HepG2 (cell line): ENCODE data around the gene SBK1. TPM values are rescaled to one million over a fixed set of nuclear protein-coding genes. Genes with fewer than 3 reads are reported as not detected.
A peak's percentile ranks its signal among the peaks of the same experiment; 100 is the strongest.

Source experiments
- EEA1 ChIP-seq: sonication (generic); formaldehyde crosslinking; IDR thresholded peaks from 2 replicates; pipeline ENCODE4 v1.5.1; 2020; ENCODE audit warnings: mild to moderate bottlenecking, missing genetic modification reagents, borderline replicate concordance
- GATAD2A ChIP-seq: IDR thresholded peaks from 2 replicates; pipeline ENCODE4 v1.6.1; 2016
- HBP1 ChIP-seq: IDR thresholded peaks from 2 replicates; pipeline ENCODE4 v1.6.1; 2016; ENCODE audit warnings: low read depth, control low read depth
- HINFP ChIP-seq: sonication (generic); formaldehyde crosslinking; IDR thresholded peaks from 2 replicates; pipeline ENCODE4 v1.4.0; 2020; ENCODE audit warnings: low read depth, mild to moderate bottlenecking, missing genetic modification reagents
- IKZF4 ChIP-seq: sonication (generic); formaldehyde crosslinking; IDR thresholded peaks from 2 replicates; pipeline ENCODE4 v1.5.1; 2020; ENCODE audit warnings: borderline replicate concordance, mild to moderate bottlenecking, low read depth, missing genetic modification reagents; ENCODE audit errors: not compliant biosample characterization
- KDM4B ChIP-seq: sonication (generic); formaldehyde crosslinking; IDR thresholded peaks from 2 replicates; pipeline ENCODE4 v1.4.0; 2020; ENCODE audit warnings: missing genetic modification reagents
- MLX ChIP-seq: IDR thresholded peaks from 2 replicates; pipeline ENCODE4 v1.6.1; 2016
- MXD1 ChIP-seq: sonication (generic); formaldehyde crosslinking; IDR thresholded peaks from 2 replicates; pipeline ENCODE4 v1.4.0; 2020; ENCODE audit warnings: mild to moderate bottlenecking, missing genetic modification reagents
- NFRKB ChIP-seq: fragments of 450-650 bp; IDR thresholded peaks from 2 replicates; pipeline ENCODE4 v1.6.1; 2017
- RBM39 ChIP-seq: fragments of 200-400 bp; formaldehyde crosslinking; IDR thresholded peaks from one replicate; pipeline ENCODE4 v1.6.1; 2018; ENCODE audit warnings: antibody characterized with exemption, mild to moderate bottlenecking, low read depth, low read length; ENCODE audit not compliant: poor library complexity, severe bottlenecking
- REST ChIP-seq, 2 experiments: IDR thresholded peaks; 2 replicates each; pipeline ENCODE4 v1.6.1; 2011 to 2012; ENCODE audit warnings: low read length in 2 of 2, borderline replicate concordance in 1 of 2, low read depth in 1 of 2, mild to moderate bottlenecking in 1 of 2, moderate library complexity in 1 of 2
- SRSF1 ChIP-seq: fragments of 200-400 bp; formaldehyde crosslinking; optimal IDR thresholded peaks from 2 replicates; pipeline ENCODE3; 2017; ENCODE audit warnings: mild to moderate bottlenecking, low read depth, low read length, moderate library complexity
- ZBTB26 ChIP-seq: IDR thresholded peaks from 2 replicates; pipeline ENCODE4 v1.6.1; 2016; ENCODE audit warnings: missing compliant biosample characterization, missing genetic modification reagents, borderline replicate concordance
- ZFX ChIP-seq: sonication (generic); formaldehyde crosslinking; IDR thresholded peaks from 2 replicates; pipeline ENCODE4 v1.4.0; 2020; ENCODE audit warnings: mild to moderate bottlenecking, low read depth, missing genetic modification reagents, moderate library complexity
- ZNF276 ChIP-seq: sonication (generic); formaldehyde crosslinking; IDR thresholded peaks from 2 replicates; pipeline ENCODE4 v1.4.0; 2020; ENCODE audit warnings: mild to moderate bottlenecking, low read depth, missing genetic modification reagents
- ZNF367 ChIP-seq: sonication (generic); formaldehyde crosslinking; IDR thresholded peaks from 2 replicates; pipeline ENCODE4 v1.4.0; 2020; ENCODE audit warnings: missing genetic modification reagents, borderline replicate concordance
- ZNF570 ChIP-seq: sonication (generic); formaldehyde crosslinking; IDR thresholded peaks from 2 replicates; pipeline ENCODE4 v1.4.0; 2020; ENCODE audit warnings: mild to moderate bottlenecking, missing genetic modification reagents, borderline replicate concordance
- ZNF713 ChIP-seq: sonication (generic); formaldehyde crosslinking; IDR thresholded peaks from 2 replicates; pipeline ENCODE4 v1.4.0; 2020; ENCODE audit warnings: mild to moderate bottlenecking, missing genetic modification reagents
- polyA plus RNA-seq, 8 experiments: library from polyadenylated mRNA; depleted of rRNA in 3 of 8; stranded (reverse) in 7 of 8; unstranded in 1 of 8; fragments of >200 nt; fragmentation: Illumina TruSeq in 4 of 8; extraction: Trizol in 4 of 8; gene quantifications; 2 replicates each; pipeline versions ENCODE4 v1.2.1 to v1.2.3, GENCODE V29; 2011 to 2016; ENCODE audit warnings: low read depth in 4 of 8, missing spikeins in 1 of 8, mixed read lengths in 1 of 8; ENCODE audit not compliant: insufficient read depth in 1 of 8
- total RNA-seq, 5 experiments: library from RNA; depleted of rRNA; stranded (reverse); fragments of >200 nt; fragmentation: Illumina TruSeq; extraction: Trizol; gene quantifications; 2 replicates each; pipeline ENCODE4 v1.2.3, GENCODE V29; 2016; ENCODE audit warnings: low read depth in 1 of 5

The SBK1 gene
- total and polyA plus RNA-seq, 2 of the 13 experiments (the other 11 are each of a cell fraction or from before 2014, with no cell fraction given): 0.15 to 0.17 TPM

- no peak for TF ChIP-seq HINFP
- no peak for TF ChIP-seq ZNF570
- TF ChIP-seq ZNF367 (CRISPR knock-in tag): no peak
- no peak for TF ChIP-seq EEA1 (CRISPR knock-in tag)
- no peak for TF ChIP-seq ZNF276
- no peak for TF ChIP-seq IKZF4 (CRISPR knock-in tag)
- TF ChIP-seq ZFX (CRISPR knock-in tag): no peak; the same call in 1 of the 2 replicates
- no peak for TF ChIP-seq REST (IDR thresholded peaks at IDR 0.05; ENCODE audit: borderline replicate concordance in 1 of 2, low read depth in 1 of 2, low read length in 2 of 2)
- no peak for TF ChIP-seq SRSF1
- no peak for TF ChIP-seq ZNF713 (CRISPR knock-in tag)
- no peak for TF ChIP-seq MXD1
- TF ChIP-seq MLX (CRISPR knock-in tag): no peak
- no peak for TF ChIP-seq KDM4B
- TF ChIP-seq HBP1: peak; percentile 86; the same call in 1 of the 2 replicates
- TF ChIP-seq RBM39: no peak
- TF ChIP-seq NFRKB: no peak
- TF ChIP-seq GATAD2A (CRISPR knock-in tag): peak; percentile 56; the same call in 1 of the 2 replicates
- no peak for TF ChIP-seq ZBTB26 (CRISPR knock-in tag)
Measured at GRCh38 chr16:28324235-28324886, 32.0 kb downstream of the SBK1 start (continued).
